Spleen (tissue), 11 donors: ENCODE results near the gene C16orf82. TPM values are rescaled to one million over a fixed set of nuclear protein-coding genes. Genes with fewer than 3 reads are reported as not detected.

ENCODE experiments used
- DNase-seq: peaks from one replicate; pipeline ENCODE4 v3.0.0-alpha.2; 2020
- H3K27ac ChIP-seq, 8 donors: fragments of 200-600 bp; sonication (generic) in 7 of 8; 1 replicate in 4 of 8; 2 replicates in 4 of 8; pipeline versions ENCODE4 v1.5.0 to v1.8.0; 2016 to 2021; ENCODE audit warnings: inconsistent platforms in 4 of 8, mild to moderate bottlenecking in 4 of 8, moderate library complexity in 1 of 8
- H3K27me3 ChIP-seq, 7 donors: fragments of 200-600 bp; sonication (generic) in 6 of 7; replicated peaks in 1 of 7; 1 replicate in 4 of 7; 2 replicates in 3 of 7; pipeline versions ENCODE4 v1.5.0 to v1.8.0; 2016 to 2021; ENCODE audit warnings: inconsistent platforms in 3 of 7, mild to moderate bottlenecking in 1 of 7
- H3K36me3 ChIP-seq, 6 donors: fragments of 200-600 bp; sonication (generic) in 5 of 6; 1 replicate in 4 of 6; 2 replicates in 2 of 6; pipeline versions ENCODE4 v1.5.0 to v1.8.0; 2016 to 2021; ENCODE audit warnings: inconsistent platforms in 2 of 6
- H3K4me1 ChIP-seq, 6 donors: fragments of 200-600 bp; sonication (generic) in 5 of 6; 1 replicate in 3 of 6; 2 replicates in 3 of 6; pipeline versions ENCODE4 v1.5.0 to v1.8.0; 2016 to 2021; ENCODE audit warnings: inconsistent platforms in 3 of 6
- H3K4me3 ChIP-seq, 8 donors: fragments of 200-600 bp; sonication (generic) in 7 of 8; 1 replicate in 4 of 8; 2 replicates in 4 of 8; pipeline versions ENCODE4 v1.5.0 to v1.8.0; 2016 to 2021; ENCODE audit warnings: inconsistent platforms in 4 of 8, mild to moderate bottlenecking in 4 of 8, moderate library complexity in 2 of 8
- H3K9me3 ChIP-seq, 8 donors: fragments of 200-600 bp; sonication (generic) in 7 of 8; 1 replicate in 4 of 8; 2 replicates in 4 of 8; pipeline versions ENCODE4 v1.5.0 to v1.8.0; 2016 to 2021; ENCODE audit warnings: inconsistent platforms in 4 of 8
- POLR2A ChIP-seq, 3 donors: fragments of 450-650 bp; IDR thresholded peaks; one replicate each; pipeline ENCODE4 v1.5.1; 2017; ENCODE audit warnings: antibody characterized with exemption in 3 of 3, mild to moderate bottlenecking in 1 of 3
- POLR2AphosphoS5 ChIP-seq, 3 donors: sonication (generic); formaldehyde crosslinking; IDR thresholded peaks; one replicate each; pipeline ENCODE4 v1.5.1; 2017; ENCODE audit warnings: antibody characterized with exemption in 3 of 3
- WGBS, 5 donors: extraction: QIAGEN DNeasy Blood & Tissue Kit in 3 of 5; methylation state at CpG; one replicate each; pipeline versions ENCODE4 v1.1.5 to v1.1.7; 2013 to 2018; 5-methylcytosine and 5-hydroxymethylcytosine counted together
- intact Hi-C: fragments of 100-400 bp; cut with DNase I; formaldehyde crosslinking; loops from one replicate; pipeline ENCODE4 v1.15.0; 2023; ENCODE audit warnings: low total_unique reads
- polyA plus RNA-seq, 3 donors: library from polyadenylated mRNA; stranded (reverse); fragments of 200-250 nt; gene quantifications; one replicate each; pipeline ENCODE4 v1.2.1, GENCODE V29; 2013
- total RNA-seq, 7 donors: library from RNA; depleted of rRNA in 3 of 7; stranded (reverse); fragments of >200 nt in 3 of 7; fragmentation: NEBNext Ultra II Directional in 4 of 7; extraction: Animal tissue kit (Norgen Biotek cat#: 25700) in 4 of 7; gene quantifications; one replicate each; pipeline versions ENCODE4 v1.1.0 to v1.2.1, GENCODE V29; 2016 to 2021
- TF ChIP-seq, protein P1 (sequence below), 11 experiments: fragments of 200-600 bp in 7 of 11; fragments of 450-650 bp in 4 of 11; sonication (generic) in 4 of 11; IDR thresholded peaks in 8 of 11; conservative IDR thresholded peaks in 3 of 11; 1 replicate in 7 of 11; 2 replicates in 4 of 11; pipeline versions ENCODE4 v1.4.0 to v1.8.0; 2016 to 2021; ENCODE audit warnings: antibody characterized with exemption in 11 of 11, inconsistent platforms in 4 of 11, mild to moderate bottlenecking in 1 of 11
- donor health status: healthy with polysubstance abuse.
- donor health status: DM: no; HTN: no; CAD: no; lungs with moderate emphysema.
- donor health status: DM: no; HTN: no; CAD: no.
- donor health status: Bipolar disorder and iron deficiency.
- donor health status: healthy.
- donor health status: DM: no; HTN: no; CAD: no.
- donor health status: DM: yes; HTN: yes; CAD: no.

The C16orf82 gene
- total and polyA plus RNA-seq, 10 donors, result not detected

DNA sequence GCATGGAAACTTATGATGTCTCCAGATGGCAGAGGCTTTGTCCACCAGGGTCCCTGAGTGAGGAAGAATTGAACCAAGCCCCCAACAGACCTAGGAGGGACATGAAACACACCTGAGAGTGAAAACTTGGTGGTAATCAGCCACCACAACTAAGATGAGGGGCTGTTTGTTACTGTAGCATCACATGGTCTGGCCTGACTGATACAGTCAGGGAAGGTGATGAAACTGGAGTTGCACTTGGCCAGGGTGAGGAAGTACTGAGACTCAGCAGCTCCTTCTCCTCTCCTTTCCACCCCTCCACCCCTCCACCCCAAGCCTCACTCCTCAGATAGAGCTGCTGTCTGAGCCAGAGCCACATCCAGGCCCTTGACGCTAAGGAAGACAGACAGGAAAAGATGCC lies 37.2 kb downstream of the C16orf82 start:
- DNase-seq, result no peak
- intact Hi-C loops, result loop anchor here (10.0 kb wide), 1 partner anchor 1269 kb away; no protein-coding TSS in a partner anchor
- no peak for TF ChIP-seq POLR2AphosphoS5 (IDR thresholded peaks at IDR 0.05)
- TF ChIP-seq, protein P1, sequence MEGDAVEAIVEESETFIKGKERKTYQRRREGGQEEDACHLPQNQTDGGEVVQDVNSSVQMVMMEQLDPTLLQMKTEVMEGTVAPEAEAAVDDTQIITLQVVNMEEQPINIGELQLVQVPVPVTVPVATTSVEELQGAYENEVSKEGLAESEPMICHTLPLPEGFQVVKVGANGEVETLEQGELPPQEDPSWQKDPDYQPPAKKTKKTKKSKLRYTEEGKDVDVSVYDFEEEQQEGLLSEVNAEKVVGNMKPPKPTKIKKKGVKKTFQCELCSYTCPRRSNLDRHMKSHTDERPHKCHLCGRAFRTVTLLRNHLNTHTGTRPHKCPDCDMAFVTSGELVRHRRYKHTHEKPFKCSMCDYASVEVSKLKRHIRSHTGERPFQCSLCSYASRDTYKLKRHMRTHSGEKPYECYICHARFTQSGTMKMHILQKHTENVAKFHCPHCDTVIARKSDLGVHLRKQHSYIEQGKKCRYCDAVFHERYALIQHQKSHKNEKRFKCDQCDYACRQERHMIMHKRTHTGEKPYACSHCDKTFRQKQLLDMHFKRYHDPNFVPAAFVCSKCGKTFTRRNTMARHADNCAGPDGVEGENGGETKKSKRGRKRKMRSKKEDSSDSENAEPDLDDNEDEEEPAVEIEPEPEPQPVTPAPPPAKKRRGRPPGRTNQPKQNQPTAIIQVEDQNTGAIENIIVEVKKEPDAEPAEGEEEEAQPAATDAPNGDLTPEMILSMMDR (IDR thresholded peaks at IDR 0.05 in 8 of 11, conservative IDR thresholded peaks at IDR 0.05 in 3 of 11), result no peak
- no peak for TF ChIP-seq POLR2A (IDR thresholded peaks at IDR 0.05)
- 82 to 93% (median 85%) methylated on average over 1 of the region's 1 CpG for WGBS, 5 donors
- H3K4me3 ChIP-seq, result no peak overlapping the region
- H3K27me3 ChIP-seq, result peaks cover 0 to 5% (median 0%) of the 10 kb centered on the region in 7 donors
- peaks cover 0 to 6% (median 0%) of the 10 kb centered on the region in 8 donors for H3K9me3 ChIP-seq
- no peak overlapping the region for H3K27ac ChIP-seq
- H3K36me3 ChIP-seq, result no peaks in the 10 kb centered on the region
- H3K4me1 ChIP-seq, result peaks cover 0 to 2% (median 0%) of the 10 kb centered on the region in 6 donors

DNA sequence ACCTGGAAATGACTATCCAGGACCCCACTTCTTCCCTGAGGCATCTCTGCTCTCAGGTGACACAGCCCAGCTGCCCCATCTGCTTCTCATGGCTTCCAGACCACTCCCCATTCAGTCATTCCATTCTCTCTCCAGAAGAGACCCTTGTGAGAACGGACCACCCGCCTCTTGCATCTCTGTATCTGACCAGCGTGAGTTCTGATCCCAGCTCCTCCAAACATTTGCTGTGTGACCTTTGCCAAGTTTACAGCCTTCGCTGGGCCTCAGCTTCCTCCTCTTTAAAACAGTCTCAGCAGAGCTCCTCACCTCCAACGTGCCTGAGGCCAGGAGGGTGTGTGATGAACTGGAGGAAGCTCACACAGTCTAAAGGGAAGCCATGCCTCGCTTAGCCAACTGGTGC lies 39.6 kb downstream of the C16orf82 start:
- Histone ChIP-seq H3K27me3 (peaks cover 0 to 15% (median 0%) of the 10 kb centered on the region in 7 donors), H3K36me3 (no peaks in the 10 kb centered on the region), H3K4me1 (peaks cover 4 to 24% (median 15%) of the 10 kb centered on the region in 6 donors), H3K27ac (no peak overlapping the region), H3K4me3 (no peak overlapping the region), H3K9me3 (peaks cover 0 to 6% (median 0%) of the 10 kb centered on the region in 8 donors)
- WGBS, 5 donors, result 82 to 90% (median 86%) methylated on average over 6 of the region's 6 CpGs
- TF ChIP-seq POLR2A (IDR thresholded peaks at IDR 0.05), result no peak
- TF ChIP-seq, protein P1 (IDR thresholded peaks at IDR 0.05 in 8 of 11, conservative IDR thresholded peaks at IDR 0.05 in 3 of 11), result no peak
- no peak for TF ChIP-seq POLR2AphosphoS5 (IDR thresholded peaks at IDR 0.05)
- DNase-seq, result no peak
- intact Hi-C loops, result loop anchor here (10.0 kb wide), 1 partner anchor 1272 kb away; no protein-coding TSS in a partner anchor

DNA sequence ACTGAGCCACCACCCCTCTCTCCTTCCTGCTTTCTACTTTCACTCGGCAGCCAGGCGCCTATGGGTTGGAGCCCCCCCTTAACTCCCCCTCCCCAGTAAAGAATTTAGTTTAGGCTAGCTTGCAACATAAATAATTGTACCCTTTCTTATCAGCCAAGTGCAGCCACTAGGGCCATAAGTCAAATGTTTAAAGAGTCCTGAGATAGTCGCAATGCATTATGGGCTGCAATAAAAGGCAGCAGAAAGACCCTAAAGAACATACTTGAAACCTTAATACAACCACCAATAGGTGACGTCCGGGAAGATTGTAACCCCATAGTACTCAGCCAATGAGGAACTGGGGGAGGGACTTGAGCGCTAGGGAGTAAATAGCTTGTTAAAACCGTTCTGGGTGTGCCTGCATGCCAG lies 40.5 kb downstream of the C16orf82 start:
- 48 to 68% (median 57%) methylated on average over 7 of the region's 7 CpGs for WGBS, 5 donors
- DNase-seq, result no peak
- intact Hi-C loops, result loop anchor here (10.0 kb wide), 1 partner anchor 1272 kb away; no protein-coding TSS in a partner anchor
- TF ChIP-seq, protein P1 (IDR thresholded peaks at IDR 0.05 in 8 of 11, conservative IDR thresholded peaks at IDR 0.05 in 3 of 11), result no peak
- H3K9me3 ChIP-seq, result peaks cover 0 to 6% (median 0%) of the 10 kb centered on the region in 8 donors
- H3K27ac ChIP-seq, result no peak overlapping the region
- peaks cover 0 to 15% (median 0%) of the 10 kb centered on the region in 7 donors for H3K27me3 ChIP-seq
- no peaks in the 10 kb centered on the region for H3K36me3 ChIP-seq
- no peak overlapping the region for H3K4me3 ChIP-seq
- H3K4me1 ChIP-seq, result peaks cover 4 to 33% (median 17%) of the 10 kb centered on the region in 6 donors

DNA sequence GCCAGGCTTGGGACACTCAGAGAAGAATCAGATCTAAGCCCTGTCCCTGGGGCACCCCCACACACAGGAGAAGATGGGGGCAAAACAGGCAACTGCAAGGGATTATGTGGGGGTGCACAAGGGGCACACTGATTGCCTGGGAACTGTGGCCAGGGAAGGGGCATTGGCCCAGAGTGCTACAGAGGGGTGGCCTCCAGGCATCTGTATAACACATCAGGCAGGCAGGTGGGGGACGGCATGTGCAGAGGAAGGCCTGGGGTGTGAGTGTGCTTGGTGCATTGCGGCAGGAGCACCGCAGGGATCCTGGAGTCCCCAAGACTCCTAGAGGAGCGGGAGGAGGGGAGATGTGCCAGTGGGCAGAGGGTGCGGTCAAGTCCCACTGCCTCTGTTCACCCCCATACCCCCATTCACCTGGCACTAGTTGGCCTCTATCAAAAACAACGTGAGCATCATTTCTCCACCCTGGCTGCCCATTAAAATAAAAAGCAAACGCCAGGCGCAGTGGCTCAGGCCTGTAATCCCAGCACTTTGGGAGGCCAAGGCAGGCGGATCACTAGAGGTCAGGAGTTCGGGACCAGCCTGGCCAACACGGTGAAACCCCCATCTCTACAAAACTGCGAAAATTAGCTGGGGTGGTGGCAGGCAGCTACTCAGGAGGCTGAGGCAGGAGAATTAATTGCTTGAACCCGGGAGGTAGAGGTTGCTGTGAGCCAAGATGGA lies 41.5 kb downstream of the C16orf82 start:
- no peak for DNase-seq
- Histone ChIP-seq H3K4me3 (no peak overlapping the region), H3K4me1 (peaks cover 6 to 43% (median 24%) of the 10 kb centered on the region in 6 donors), H3K27me3 (peaks cover 0 to 14% (median 0%) of the 10 kb centered on the region in 7 donors), H3K27ac (no peak overlapping the region), H3K9me3 (peaks cover 0 to 6% (median 0%) of the 10 kb centered on the region in 8 donors), H3K36me3 (no peaks in the 10 kb centered on the region)
- TF ChIP-seq, protein P1 (IDR thresholded peaks at IDR 0.05 in 8 of 11, conservative IDR thresholded peaks at IDR 0.05 in 3 of 11), result no peak
- TF ChIP-seq POLR2AphosphoS5 (IDR thresholded peaks at IDR 0.05) (no peak), POLR2A (IDR thresholded peaks at IDR 0.05) (no peak)
- WGBS, 5 donors, result 86 to 95% (median 92%) methylated on average over 13 of the region's 13 CpGs
- intact Hi-C loops, result loop anchor here (10.0 kb wide), 1 partner anchor 1273 kb away; no protein-coding TSS in a partner anchor
